ENCODE measurements around the gene ATP9B. TPM values are rescaled to one million over a fixed set of nuclear protein-coding genes. Genes with fewer than 3 reads are reported as not detected.

ATP9B gene
- total RNA-seq, 1 donor from 2014 or later: 12.6 TPM

GRCh38 chr18:79211844-79212243 is 142.7 kb downstream of the ATP9B start:
- Histone ChIP-seq H3K4me2 (ENCODE audit: low read length) (no peak overlapping the region), H3K36me3 (ENCODE audit: insufficient read depth, low read length) (peaks cover 4% of the 10 kb centered on the region), H3K27me3 (ENCODE audit: insufficient read depth, low read length) (no peaks in the 10 kb centered on the region), H3K9ac (ENCODE audit: low read length) (no peak overlapping the region), H3K79me2 (ENCODE audit: insufficient read depth, low read length) (no peaks in the 10 kb centered on the region), H3K9me3 (ENCODE audit: insufficient read depth, low read depth, low read length) (no peaks in the 10 kb centered on the region), H2AFZ (ENCODE audit: low read depth, low read length) (no peak overlapping the region), H4K20me1 (ENCODE audit: insufficient read depth, low read length) (no peaks in the 10 kb centered on the region), H3K4me1 (ENCODE audit: insufficient read depth, low read length) (no peaks in the 10 kb centered on the region), H3K27ac (ENCODE audit: low read depth, low read length) (no peak overlapping the region), H3K4me3 (ENCODE audit: insufficient read depth, low read depth, low read length) (no peak overlapping the region)
- no peak for TF ChIP-seq EZH2 (IDR thresholded peaks at IDR 0.05; ENCODE audit: insufficient read depth, low read length)
- no peak for TF ChIP-seq CTCF (IDR thresholded peaks at IDR 0.05; ENCODE audit: insufficient read depth, low read depth, low read length)
- Mint-ChIP-seq H3K4me1 (ENCODE audit: low read depth, unreplicated experiment) (no peaks in the 10 kb centered on the region), H3K4me3 (ENCODE audit: unreplicated experiment) (no peak overlapping the region), H3K27me3 (ENCODE audit: low read depth, unreplicated experiment) (no peaks in the 10 kb centered on the region), H3K36me3 (ENCODE audit: low read depth, unreplicated experiment) (peaks cover 5% of the 10 kb centered on the region), H3K9me3 (ENCODE audit: unreplicated experiment) (no peaks in the 10 kb centered on the region), H3K27ac (ENCODE audit: unreplicated experiment) (no peak overlapping the region)
- no peak for FAIRE-seq
- DNase-seq (ENCODE audit: low read depth): no peak

GRCh38 chr18:79214056-79214455 is 144.9 kb downstream of the ATP9B start:
- FAIRE-seq: no peak
- H3K27me3 Mint-ChIP-seq (ENCODE audit: low read depth, unreplicated experiment): no peaks in the 10 kb centered on the region
- H3K9ac ChIP-seq (ENCODE audit: low read length): no peak overlapping the region
- H3K27me3 ChIP-seq (ENCODE audit: insufficient read depth, low read length): no peaks in the 10 kb centered on the region
- H3K4me3 ChIP-seq (ENCODE audit: insufficient read depth, low read depth, low read length): no peak overlapping the region
- no peaks in the 10 kb centered on the region for H3K36me3 ChIP-seq (ENCODE audit: insufficient read depth, low read length)
- H3K27ac ChIP-seq (ENCODE audit: low read depth, low read length): no peak overlapping the region
- peaks cover 1% of the 10 kb centered on the region for H3K36me3 Mint-ChIP-seq (ENCODE audit: low read depth, unreplicated experiment)
- H3K79me2 ChIP-seq (ENCODE audit: insufficient read depth, low read length): no peaks in the 10 kb centered on the region
- no peaks in the 10 kb centered on the region for H3K9me3 ChIP-seq (ENCODE audit: insufficient read depth, low read depth, low read length)
- no peaks in the 10 kb centered on the region for H3K4me1 Mint-ChIP-seq (ENCODE audit: low read depth, unreplicated experiment)
- TF ChIP-seq EZH2 (IDR thresholded peaks at IDR 0.05; ENCODE audit: insufficient read depth, low read length) (no peak), CTCF (IDR thresholded peaks at IDR 0.05; ENCODE audit: insufficient read depth, low read depth, low read length) (no peak)
- no peak overlapping the region for H3K4me3 Mint-ChIP-seq (ENCODE audit: unreplicated experiment)
- no peak overlapping the region for H3K27ac Mint-ChIP-seq (ENCODE audit: unreplicated experiment)
- H3K4me1 ChIP-seq (ENCODE audit: insufficient read depth, low read length): no peaks in the 10 kb centered on the region
- DNase-seq (ENCODE audit: low read depth): no peak
- H4K20me1 ChIP-seq (ENCODE audit: insufficient read depth, low read length): no peaks in the 10 kb centered on the region
- no peak overlapping the region for H3K4me2 ChIP-seq (ENCODE audit: low read length)
- no peak overlapping the region for H2AFZ ChIP-seq (ENCODE audit: low read depth, low read length)
- no peaks in the 10 kb centered on the region for H3K9me3 Mint-ChIP-seq (ENCODE audit: unreplicated experiment)

- Mint-ChIP-seq H3K36me3 (ENCODE audit: low read depth, unreplicated experiment) (peaks cover 1% of the 10 kb centered on the region), H3K4me1 (ENCODE audit: low read depth, unreplicated experiment) (no peaks in the 10 kb centered on the region), H3K9me3 (ENCODE audit: unreplicated experiment) (no peaks in the 10 kb centered on the region), H3K27me3 (ENCODE audit: low read depth, unreplicated experiment) (no peaks in the 10 kb centered on the region), H3K27ac (ENCODE audit: unreplicated experiment) (no peak overlapping the region), H3K4me3 (ENCODE audit: unreplicated experiment) (no peak overlapping the region)
- FAIRE-seq (no peak), DNase-seq (ENCODE audit: low read depth) (no peak)
- Histone ChIP-seq H3K9ac (ENCODE audit: low read length) (no peak overlapping the region), H3K36me3 (ENCODE audit: insufficient read depth, low read length) (no peaks in the 10 kb centered on the region), H3K9me3 (ENCODE audit: insufficient read depth, low read depth, low read length) (no peaks in the 10 kb centered on the region), H3K4me3 (ENCODE audit: insufficient read depth, low read depth, low read length) (no peak overlapping the region), H3K4me2 (ENCODE audit: low read length) (no peak overlapping the region), H3K27ac (ENCODE audit: low read depth, low read length) (no peak overlapping the region), H2AFZ (ENCODE audit: low read depth, low read length) (no peak overlapping the region), H3K4me1 (ENCODE audit: insufficient read depth, low read length) (no peaks in the 10 kb centered on the region), H4K20me1 (ENCODE audit: insufficient read depth, low read length) (no peaks in the 10 kb centered on the region), H3K27me3 (ENCODE audit: insufficient read depth, low read length) (no peaks in the 10 kb centered on the region), H3K79me2 (ENCODE audit: insufficient read depth, low read length) (no peaks in the 10 kb centered on the region)
- TF ChIP-seq CTCF (IDR thresholded peaks at IDR 0.05; ENCODE audit: insufficient read depth, low read depth, low read length) (no peak), EZH2 (IDR thresholded peaks at IDR 0.05; ENCODE audit: insufficient read depth, low read length) (no peak)
Observed at GRCh38 chr18:79216176-79216575, 147.0 kb downstream of the ATP9B start.

Data from astrocyte (in vitro differentiated cells and primary cell).